GM19463 (cell line): ENCODE measurements around the gene HM13.
A peak's percentile ranks its signal among the peaks of the same experiment; 100 is the strongest.
"Not testable (repeated sequence)": the region's sequence is repeated elsewhere in the genome, so short reads cannot be mapped to it uniquely, and the experiment has no call there.

Experiments
- ATAC-seq: cut with Tn5 transposase; IDR thresholded peaks from one replicate; pipeline ENCODE4 v1.9.1; 2021; ENCODE audit warnings: mild to moderate bottlenecking, moderate library complexity; ENCODE audit not compliant: unreplicated experiment

The HM13 gene

GRCh38 chr20:31566319-31566657, 52.0 kb downstream of the HM13 start:
- ATAC-seq, result no peak

- no peak for ATAC-seq
These were observed 52.6 kb downstream of the HM13 start for GRCh38 chr20:31566658-31567379.

GRCh38 chr20:31567380-31567720, 53.1 kb downstream of the HM13 start:
- ATAC-seq, result no peak

GRCh38 chr20:31568041-31568731, 53.9 kb downstream of the HM13 start:
- no peak for ATAC-seq

GRCh38 chr20:31568773-31569162, 54.5 kb downstream of the HM13 start:
- ATAC-seq, result no peak

GRCh38 chr20:31569163-31570020, 55.1 kb downstream of the HM13 start:
- ATAC-seq, result no peak

- no peak for ATAC-seq
These were observed 55.8 kb downstream of the HM13 start for GRCh38 chr20:31570021-31570463.

- no peak for ATAC-seq
These were observed 56.7 kb downstream of the HM13 start for GRCh38 chr20:31570735-31571617.

- no peak for ATAC-seq
These were observed 57.9 kb downstream of the HM13 start for GRCh38 chr20:31572042-31572700.

- ATAC-seq, result peak; percentile 90
These were observed 58.7 kb downstream of the HM13 start for GRCh38 chr20:31572701-31573554.

GRCh38 chr20:31573555-31574321, 59.5 kb downstream of the HM13 start:
- no peak for ATAC-seq

GRCh38 chr20:31574986-31575385, 60.7 kb downstream of the HM13 start:
- ATAC-seq, result not testable (repeated sequence)

- ATAC-seq, result no peak
These were observed 62.5 kb downstream of the HM13 start for GRCh38 chr20:31576751-31577150.

GRCh38 chr20:31577194-31577593, 63.0 kb downstream of the HM13 start:
- no peak for ATAC-seq

GRCh38 chr20:31578448-31579138, 64.4 kb downstream of the HM13 start:
- no peak for ATAC-seq

- no peak for ATAC-seq
These were observed 65.0 kb downstream of the HM13 start for GRCh38 chr20:31579245-31579644.

- ATAC-seq, result not testable (repeated sequence)
These were observed 65.9 kb downstream of the HM13 start for GRCh38 chr20:31579941-31580651.
